H1 (cell line): ENCODE results near the gene SPINT2. TPM values are rescaled to one million over a fixed set of nuclear protein-coding genes. Genes with fewer than 3 reads are reported as not detected.
A peak's percentile ranks its signal among the peaks of the same experiment; 100 is the strongest.

Experiments
- ASH2L ChIP-seq: fragments of 200-600, 300-600 bp; sonication (generic); IDR thresholded peaks from one replicate; pipeline ENCODE4 v1.7.1; 2017; ENCODE audit warnings: low read length
- BACH1 ChIP-seq: IDR thresholded peaks from 2 replicates; pipeline ENCODE4 v1.6.1; 2012; ENCODE audit warnings: low read length, improper control_type of control experiment
- BRCA1 ChIP-seq: IDR thresholded peaks from 2 replicates; pipeline ENCODE4 v1.6.1; 2012; ENCODE audit warnings: low read depth, low read length, improper control_type of control experiment
- CBX5 ChIP-seq: fragments of 300-800, 300-1000 bp; sonication (generic); IDR thresholded peaks from 2 replicates; pipeline ENCODE4 v1.7.1; 2016; ENCODE audit warnings: antibody characterized with exemption, low read length, low read depth
- CHD1 ChIP-seq: IDR thresholded peaks from 2 replicates; pipeline ENCODE4 v1.6.1; 2012; ENCODE audit warnings: low read depth, low read length, improper control_type of control experiment
- KDM4A ChIP-seq: IDR thresholded peaks from one replicate; pipeline ENCODE4 v1.7.1; 2012; ENCODE audit warnings: low read depth, mild to moderate bottlenecking, moderate library complexity, low read length, inconsistent platforms; ENCODE audit not compliant: severe bottlenecking
- RBBP5 ChIP-seq: IDR thresholded peaks from 2 replicates; pipeline ENCODE4 v1.7.1; 2012; ENCODE audit warnings: low read depth, mild to moderate bottlenecking, inconsistent platforms, low read length, moderate library complexity, borderline replicate concordance
- RFX5 ChIP-seq: IDR thresholded peaks from 2 replicates; pipeline ENCODE4 v1.6.1; 2011; ENCODE audit warnings: low read depth, low read length, improper control_type of control experiment, borderline replicate concordance
- RNF2 ChIP-seq: fragments of 200-900, 300-1000 bp; sonication (generic); IDR thresholded peaks from 2 replicates; pipeline ENCODE4 v1.7.1; 2016; ENCODE audit warnings: borderline replicate concordance, low read depth, mild to moderate bottlenecking, antibody characterized with exemption, low read length; ENCODE audit not compliant: poor library complexity, severe bottlenecking; ENCODE audit errors: missing control alignments
- SIN3A ChIP-seq, 2 experiments: IDR thresholded peaks in 1 of 2; conservative IDR thresholded peaks in 1 of 2; 2 replicates each; pipeline ENCODE4 v1.6.1; 2011 to 2012; ENCODE audit warnings: low read length in 2 of 2, improper control_type of control experiment in 1 of 2, low read depth in 1 of 2, mild to moderate bottlenecking in 1 of 2
- SP1 ChIP-seq: IDR thresholded peaks from 2 replicates; pipeline ENCODE4 v1.6.1; 2011; ENCODE audit warnings: low read depth, low read length
- SP4 ChIP-seq: IDR thresholded peaks from 2 replicates; pipeline ENCODE4 v1.6.1; 2012; ENCODE audit warnings: low read length, inconsistent platforms
- TBP ChIP-seq: IDR thresholded peaks from 2 replicates; pipeline ENCODE4 v1.6.1; 2011; ENCODE audit warnings: low read depth, low read length, improper control_type of control experiment
- YY1 ChIP-seq: IDR thresholded peaks from 2 replicates; pipeline ENCODE4 v1.6.1; 2011; ENCODE audit warnings: low read depth, mild to moderate bottlenecking, low read length
- ZNF274 ChIP-seq: IDR thresholded peaks from 2 replicates; pipeline ENCODE4 v1.7.0; 2012; ENCODE audit warnings: low read length, borderline replicate concordance; ENCODE audit errors: extremely low read depth
- polyA plus RNA-seq, 7 experiments: library from polyadenylated mRNA; depleted of rRNA in 3 of 7; stranded (reverse) in 5 of 7; unstranded in 2 of 7; fragments of >200 nt in 5 of 7; fragments of 200-250 nt in 2 of 7; gene quantifications; 1 replicate in 5 of 7; 2 replicates in 1 of 7; 4 replicates in 1 of 7; pipeline versions ENCODE4 v1.2.1 to v1.2.3, GENCODE V29; 2011 to 2013; ENCODE audit warnings: missing spikeins in 2 of 7, mixed read lengths in 2 of 7
- total RNA-seq: library from RNA; stranded (reverse); fragmentation: NEBNext Ultra II Directional; extraction: Animal tissue kit (Norgen Biotek cat#: 25700); gene quantifications from 2 replicates; pipeline ENCODE4 v1.2.1, GENCODE V29; 2021
- TF ChIP-seq, protein P1 (sequence below): IDR thresholded peaks from 2 replicates; pipeline ENCODE4 v1.6.1; 2012; ENCODE audit warnings: low read length, inconsistent platforms
- TF ChIP-seq, protein P2 (sequence below): IDR thresholded peaks from 2 replicates; pipeline ENCODE4 v1.6.1; 2012; ENCODE audit warnings: inconsistent platforms

SPINT2 gene
- total and polyA plus RNA-seq, 2 of the 8 experiments (the other 6 are each of a cell fraction or from before 2014, with no cell fraction given): 294 to 296 TPM

DNA sequence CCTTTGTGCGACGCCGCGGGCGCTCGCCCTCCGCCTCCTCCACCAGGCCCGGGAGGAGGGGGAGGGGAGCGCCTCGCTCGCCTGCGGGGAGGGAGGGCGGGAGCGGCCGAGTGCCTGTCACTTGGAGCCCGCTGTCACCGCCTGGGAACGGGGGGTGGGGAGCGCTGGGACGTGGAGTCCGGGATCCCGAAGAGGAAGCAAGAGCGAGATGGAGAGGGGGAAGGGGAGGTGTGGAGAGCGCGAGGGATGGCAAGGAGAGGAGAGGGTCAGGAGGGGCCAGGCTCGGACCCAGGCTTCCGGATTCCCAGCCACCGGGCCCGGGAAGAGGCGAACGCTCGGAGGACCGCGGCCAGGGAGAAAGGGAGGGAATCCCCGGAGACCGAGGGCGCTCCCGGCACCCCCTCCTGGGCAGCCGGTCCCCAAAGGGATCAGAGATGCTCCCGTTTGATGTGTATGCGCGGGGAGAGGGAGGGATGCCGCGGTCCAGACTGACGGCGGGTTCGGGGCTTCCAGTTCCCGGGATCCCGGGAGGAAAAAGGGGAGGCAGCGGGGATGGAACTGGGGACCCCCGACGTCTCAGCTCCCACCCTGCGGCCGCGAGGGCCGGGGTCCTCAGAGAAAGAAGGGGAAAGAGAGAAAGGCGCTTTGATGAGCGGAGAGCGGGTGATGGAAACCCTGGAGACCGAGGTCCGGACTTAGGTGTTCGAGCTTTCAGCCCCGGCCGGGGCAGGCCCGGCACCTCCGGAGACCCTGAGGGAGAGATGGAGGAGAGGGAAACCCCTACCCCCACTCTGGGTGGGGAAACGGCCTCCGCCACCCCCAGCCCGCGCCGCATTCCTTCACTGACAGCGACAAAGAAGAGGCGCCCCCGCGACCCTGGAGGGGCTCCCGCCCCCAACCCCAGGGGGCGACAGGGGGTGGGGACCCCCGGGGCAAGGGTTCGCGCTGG, 35.6 kb upstream of the SPINT2 start (continued):
- TF ChIP-seq ZNF274 (no peak), BACH1 (no peak), RBBP5 (0 out of 2 replicates have a peak, but pooled peaks have one; percentile 60), SP4 (no peak), YY1 (no peak), TBP (0 out of 2 replicates have a peak, but pooled peaks have one; percentile 17), BRCA1 (no peak), SP1 (no peak), SIN3A (conservative IDR thresholded peaks at IDR 0.05 in 1 of 2, IDR thresholded peaks at IDR 0.05 in 1 of 2; ENCODE audit: low read depth in 1 of 2, low read length in 2 of 2) (peak in 1 of 2 experiments; percentile 47; a peak in 1 of 4 replicates), RFX5 (no peak), CHD1 (no peak), CBX5 (no peak), ASH2L (peak; percentile 42), RNF2 (no peak), KDM4A (peak; percentile 83)
- TF ChIP-seq, protein P1, sequence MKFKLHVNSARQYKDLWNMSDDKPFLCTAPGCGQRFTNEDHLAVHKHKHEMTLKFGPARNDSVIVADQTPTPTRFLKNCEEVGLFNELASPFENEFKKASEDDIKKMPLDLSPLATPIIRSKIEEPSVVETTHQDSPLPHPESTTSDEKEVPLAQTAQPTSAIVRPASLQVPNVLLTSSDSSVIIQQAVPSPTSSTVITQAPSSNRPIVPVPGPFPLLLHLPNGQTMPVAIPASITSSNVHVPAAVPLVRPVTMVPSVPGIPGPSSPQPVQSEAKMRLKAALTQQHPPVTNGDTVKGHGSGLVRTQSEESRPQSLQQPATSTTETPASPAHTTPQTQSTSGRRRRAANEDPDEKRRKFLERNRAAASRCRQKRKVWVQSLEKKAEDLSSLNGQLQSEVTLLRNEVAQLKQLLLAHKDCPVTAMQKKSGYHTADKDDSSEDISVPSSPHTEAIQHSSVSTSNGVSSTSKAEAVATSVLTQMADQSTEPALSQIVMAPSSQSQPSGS: no peak
- TF ChIP-seq, protein P2, sequence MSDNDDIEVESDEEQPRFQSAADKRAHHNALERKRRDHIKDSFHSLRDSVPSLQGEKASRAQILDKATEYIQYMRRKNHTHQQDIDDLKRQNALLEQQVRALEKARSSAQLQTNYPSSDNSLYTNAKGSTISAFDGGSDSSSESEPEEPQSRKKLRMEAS: peak; percentile 4; the same call in 1 of the 2 replicates
